PFSK-1 (cell line): ENCODE measurements around the gene ADGRA1.

Experiments
- FOXP2 ChIP-seq: optimal IDR thresholded peaks from 2 replicates; pipeline ENCODE3; 2011; ENCODE audit warnings: borderline replicate concordance, control low read depth, inconsistent platforms; ENCODE audit not compliant: insufficient read depth; ENCODE audit errors: extremely low read length, extremely low read depth
- POLR2AphosphoS5 ChIP-seq: IDR thresholded peaks from 2 replicates; pipeline ENCODE4 v1.6.1; 2012; ENCODE audit warnings: low read depth, mild to moderate bottlenecking, control low read depth, low read length, moderate library complexity
- REST ChIP-seq, 2 experiments: IDR thresholded peaks; 2 replicates each; pipeline versions ENCODE4 v1.6.1 to v1.8.0; 2011 to 2012; ENCODE audit warnings: low read depth in 2 of 2, low read length in 2 of 2, control low read depth in 1 of 2, inconsistent platforms in 1 of 2, mild to moderate bottlenecking in 1 of 2, moderate library complexity in 1 of 2; ENCODE audit not compliant: insufficient read depth in 1 of 2
- SIN3A ChIP-seq: IDR thresholded peaks from 2 replicates; pipeline ENCODE4 v1.6.1; 2012; ENCODE audit warnings: mild to moderate bottlenecking, low read length, moderate library complexity, borderline replicate concordance; ENCODE audit not compliant: insufficient read depth
- TAF1 ChIP-seq: IDR thresholded peaks from 2 replicates; pipeline ENCODE4 v1.6.1; 2012; ENCODE audit warnings: low read length, control low read depth, borderline replicate concordance; ENCODE audit not compliant: insufficient read depth

Gene ADGRA1

GRCh38 chr10:133124357-133125211, 36.9 kb downstream of the ADGRA1 start:
- no peak for TF ChIP-seq REST (IDR thresholded peaks at IDR 0.05; ENCODE audit: insufficient read depth in 1 of 2, low read depth in 2 of 2, low read length in 2 of 2)

GRCh38 chr10:133125901-133126300, 38.2 kb downstream of the ADGRA1 start:
- TF ChIP-seq SIN3A (no peak), TAF1 (no peak), REST (IDR thresholded peaks at IDR 0.05; ENCODE audit: insufficient read depth in 1 of 2, low read depth in 2 of 2, low read length in 2 of 2) (no peak), FOXP2 (no peak), POLR2AphosphoS5 (no peak)

GRCh38 chr10:133126431-133127290, 38.9 kb downstream of the ADGRA1 start:
- TF ChIP-seq SIN3A: no peak
- TF ChIP-seq POLR2AphosphoS5: no peak
- no peak for TF ChIP-seq TAF1
- no peak for TF ChIP-seq REST (IDR thresholded peaks at IDR 0.05; ENCODE audit: insufficient read depth in 1 of 2, low read depth in 2 of 2, low read length in 2 of 2)
- TF ChIP-seq FOXP2: no peak

- TF ChIP-seq FOXP2 (no peak), SIN3A (no peak), TAF1 (no peak), REST (IDR thresholded peaks at IDR 0.05; ENCODE audit: insufficient read depth in 1 of 2, low read depth in 2 of 2, low read length in 2 of 2) (no peak), POLR2AphosphoS5 (no peak)
Measured at GRCh38 chr10:133127291-133128125, 39.8 kb downstream of the ADGRA1 start.
